GM12875 (cell line): ENCODE data around the gene ARHGAP5.

Source experiments
- H3K4me3 ChIP-seq: one replicate; pipeline ENCODE4 v1.5.1; 2011; ENCODE audit warnings: low read depth, low read length, control low read depth
- CTCF ChIP-seq: IDR thresholded peaks from 2 replicates; pipeline ENCODE4 v1.5.1; 2011; ENCODE audit warnings: low read depth, mild to moderate bottlenecking, control low read depth, inconsistent platforms, low read length, moderate library complexity, borderline replicate concordance; ENCODE audit not compliant: insufficient read depth

The ARHGAP5 gene

GRCh38 chr14:32142754-32143437 lies 65.8 kb downstream of the ARHGAP5 start:
- TF ChIP-seq CTCF = no peak
- H3K4me3 ChIP-seq = no peak overlapping the region

- H3K4me3 ChIP-seq = no peak overlapping the region
- no peak for TF ChIP-seq CTCF
Measured at GRCh38 chr14:32150392-32150791, 73.3 kb downstream of the ARHGAP5 start.

DNA sequence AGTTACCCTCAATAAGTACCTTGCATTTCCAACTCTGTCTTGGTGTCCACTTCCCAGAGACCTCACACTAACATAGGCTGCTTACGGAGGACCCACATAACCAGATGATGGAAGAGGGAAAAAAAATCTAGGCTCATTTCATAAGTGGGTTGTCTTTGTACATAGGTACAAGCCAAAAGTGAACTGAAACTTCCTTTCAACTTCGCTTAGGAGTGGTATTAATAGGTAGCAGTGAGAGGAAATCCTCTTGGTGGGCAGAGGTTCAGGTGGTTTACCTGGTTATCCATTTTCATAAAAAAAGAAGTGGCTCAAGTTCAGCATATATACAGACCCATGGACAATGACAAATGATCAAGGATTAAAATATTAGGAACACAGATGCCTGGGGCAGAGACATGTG lies 88.9 kb downstream of the ARHGAP5 start:
- no peak for TF ChIP-seq CTCF
- no peak overlapping the region for H3K4me3 ChIP-seq

DNA sequence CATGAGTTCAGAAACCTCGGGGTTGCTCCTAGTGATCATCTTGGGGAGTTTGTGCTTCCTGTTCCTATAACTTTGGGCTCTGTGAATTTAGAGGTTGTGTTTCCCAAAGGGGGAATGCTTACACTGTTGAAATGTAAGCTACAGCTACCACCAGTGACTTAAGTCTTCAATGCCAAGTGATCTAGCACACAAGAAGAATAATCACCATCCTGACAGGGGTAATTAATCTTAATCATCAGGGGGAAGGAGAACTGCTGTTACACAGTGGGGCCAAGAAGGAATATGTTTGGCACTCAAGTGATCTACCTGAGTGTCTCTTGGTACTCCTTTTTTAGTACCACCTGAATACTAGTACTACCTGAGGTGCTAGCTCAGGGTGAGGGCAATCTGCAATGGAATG lies 89.8 kb downstream of the ARHGAP5 start:
- no peak for TF ChIP-seq CTCF
- no peak overlapping the region for H3K4me3 ChIP-seq

DNA sequence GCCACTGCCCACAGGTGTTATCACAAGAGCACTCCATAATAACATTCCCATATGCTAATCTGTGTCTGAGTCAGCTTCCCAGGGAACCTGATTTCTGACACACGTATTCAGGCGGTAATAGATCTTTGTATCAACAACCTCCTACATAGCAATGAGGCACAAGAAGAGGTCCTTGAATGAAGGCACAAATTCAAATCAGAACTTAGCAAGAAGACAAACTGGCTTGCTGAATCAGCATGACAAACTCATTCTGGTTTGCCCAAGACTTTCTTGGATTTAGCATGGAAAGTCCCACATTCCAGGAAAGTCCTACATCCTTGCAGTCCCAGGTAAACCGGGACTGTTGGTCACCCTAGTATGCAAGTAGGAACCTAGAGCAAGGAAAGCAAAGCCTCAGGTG lies 90.8 kb downstream of the ARHGAP5 start:
- H3K4me3 ChIP-seq = no peak overlapping the region
- no peak for TF ChIP-seq CTCF

DNA sequence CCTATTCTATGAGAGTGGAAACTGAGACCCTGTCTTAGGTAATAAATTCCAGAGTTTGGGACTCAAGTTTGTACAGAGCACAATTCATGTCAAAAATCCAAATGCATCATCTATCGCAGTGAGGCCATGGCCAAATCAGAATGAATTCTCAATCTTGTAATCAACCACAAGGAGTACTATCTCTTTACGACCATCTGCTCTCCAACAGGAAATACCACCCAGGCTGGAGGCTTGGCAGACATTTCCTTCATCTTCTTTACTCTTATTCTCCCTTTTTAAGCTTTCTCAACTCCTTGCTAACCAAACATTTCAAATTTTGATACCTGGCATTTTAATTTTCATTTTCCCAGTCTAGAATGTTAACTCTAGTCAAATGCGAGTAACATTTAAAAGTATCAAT lies 92.1 kb downstream of the ARHGAP5 start:
- no peak overlapping the region for H3K4me3 ChIP-seq
- no peak for TF ChIP-seq CTCF

- no peak overlapping the region for H3K4me3 ChIP-seq
- no peak for TF ChIP-seq CTCF
Measured at GRCh38 chr14:32171469-32171868, 94.4 kb downstream of the ARHGAP5 start.
